ENCODE data around the gene KCNH4.
"Not testable (repeated sequence)": the region's sequence is repeated elsewhere in the genome, so short reads cannot be mapped to it uniquely, and the experiment has no call there.

Gene KCNH4

GRCh38 chr17:42178817-42179216, 2.1 kb downstream of the KCNH4 start:
- no peak for DNase-seq

GRCh38 chr17:42177684-42178083, 3.3 kb downstream of the KCNH4 start:
- DNase-seq, result no peak

GRCh38 chr17:42174126-42174783, 6.7 kb downstream of the KCNH4 start:
- DNase-seq, result no peak

- DNase-seq, result no peak
These were observed 9.1 kb downstream of the KCNH4 start for GRCh38 chr17:42171831-42172230.

- DNase-seq, result no peak
These were observed 11.6 kb downstream of the KCNH4 start for GRCh38 chr17:42169351-42169750.

- DNase-seq, result no peak
These were observed 13.1 kb downstream of the KCNH4 start for GRCh38 chr17:42167807-42168206.

- DNase-seq, result no peak
These were observed 14.7 kb downstream of the KCNH4 start for GRCh38 chr17:42166196-42166763.

- no peak for DNase-seq
These were observed 15.2 kb downstream of the KCNH4 start for GRCh38 chr17:42165751-42166150.

GRCh38 chr17:42163696-42164407, 17.1 kb downstream of the KCNH4 start:
- DNase-seq, result no peak

GRCh38 chr17:42163113-42163512, 17.8 kb downstream of the KCNH4 start:
- DNase-seq, result no peak

- no peak for DNase-seq
These were observed 20.4 kb downstream of the KCNH4 start for GRCh38 chr17:42160531-42160910.

- DNase-seq, result no peak
These were observed 21.0 kb downstream of the KCNH4 start for GRCh38 chr17:42159796-42160530.

GRCh38 chr17:42155614-42156045, 25.3 kb downstream of the KCNH4 start:
- DNase-seq, result no peak

- peak; percentile 32 for DNase-seq
These were observed 26.8 kb downstream of the KCNH4 start for GRCh38 chr17:42153919-42154742.

GRCh38 chr17:42146911-42147607, 33.9 kb downstream of the KCNH4 start:
- no peak for DNase-seq

GRCh38 chr17:42143138-42143537, 37.8 kb downstream of the KCNH4 start:
- DNase-seq, result not testable (repeated sequence)

- DNase-seq, result peak; percentile 91
These were observed 38.5 kb downstream of the KCNH4 start for GRCh38 chr17:42142371-42142896.

GRCh38 chr17:42141382-42141781, 39.6 kb downstream of the KCNH4 start:
- DNase-seq, result no peak

GRCh38 chr17:42140690-42141089, 40.3 kb downstream of the KCNH4 start:
- not testable (repeated sequence) for DNase-seq

GRCh38 chr17:42138749-42139492, 42.0 kb downstream of the KCNH4 start:
- DNase-seq, result no peak

- DNase-seq, result no peak
These were observed 44.3 kb downstream of the KCNH4 start for GRCh38 chr17:42136654-42137051.
